HG02981 (cell line): ENCODE measurements around the gene PPP1R10.
A peak's percentile ranks its signal among the peaks of the same experiment; 100 is the strongest.

ENCODE experiments used
- ATAC-seq: cut with Tn5 transposase; IDR thresholded peaks from one replicate; pipeline ENCODE4 v1.9.1; 2021; ENCODE audit warnings: mild to moderate bottlenecking, moderate library complexity; ENCODE audit not compliant: unreplicated experiment

Gene PPP1R10

GRCh38 chr6:30557683-30557981, 59.4 kb downstream of the PPP1R10 start:
- ATAC-seq = no peak

DNA sequence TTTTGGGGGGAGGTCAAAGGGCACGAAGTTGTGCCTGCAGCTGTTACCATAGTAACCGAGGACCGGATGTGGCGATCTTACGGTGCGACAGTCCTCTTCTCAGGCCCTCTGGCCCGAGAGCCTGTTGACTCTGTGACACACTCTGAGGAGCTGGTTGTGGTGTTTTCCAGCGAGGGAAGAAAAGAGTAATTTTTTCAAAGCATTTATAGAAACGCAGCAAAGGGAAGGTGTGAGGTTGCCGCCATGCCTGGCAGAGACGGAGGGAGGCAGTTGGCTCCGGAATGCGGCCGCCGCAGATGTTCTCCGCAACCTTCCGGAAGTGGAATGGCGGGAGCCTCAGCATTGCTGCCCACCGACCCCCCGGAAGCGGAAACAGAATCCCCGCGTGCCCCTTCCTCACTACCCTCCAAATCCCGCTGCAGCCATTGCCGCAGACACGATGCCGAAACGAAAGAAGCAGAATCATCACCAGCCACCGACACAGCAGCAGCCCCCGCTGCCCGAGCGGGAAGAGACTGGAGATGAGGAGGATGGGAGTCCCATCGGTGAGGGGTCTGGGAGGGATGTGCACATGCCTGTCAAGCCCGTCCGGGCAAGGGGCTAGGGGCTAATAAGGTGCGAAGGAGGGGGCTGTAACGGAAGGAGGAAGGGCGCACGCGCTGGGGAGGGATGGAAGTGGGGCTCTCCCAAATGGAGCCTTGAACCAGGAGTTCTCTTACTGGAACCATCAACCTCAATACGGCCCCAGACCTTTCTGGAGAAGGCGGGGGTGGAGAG, 59.9 kb downstream of the PPP1R10 start, which contains the start of gene PRR3:
Gene PRR3 (plus strand): TSS at position 390 of the 777 bp plus-strand sequence. CDS start 50 bp downstream, at position 440.
- ATAC-seq = peak; percentile 49

- peak; percentile 75 for ATAC-seq
Observed at GRCh38 chr6:30556066-30556905, 60.8 kb downstream of the PPP1R10 start, which contains the start of gene GNL1. Gene GNL1 (minus strand): TSS chr6:30556489. CDS start chr6:30556203, 286 bp downstream.

DNA sequence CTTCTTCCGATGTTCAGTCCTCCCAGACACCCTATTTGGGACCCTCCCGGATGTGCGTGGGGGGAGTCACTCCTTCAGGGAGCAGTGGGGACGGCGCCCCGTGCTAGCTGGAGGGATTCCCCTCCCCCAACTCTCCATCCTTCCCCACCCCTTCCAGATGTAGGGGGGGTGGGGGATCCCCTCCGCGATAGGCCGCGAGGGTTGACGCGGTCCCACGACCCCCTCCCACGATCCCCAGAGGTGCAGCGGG, 61.3 kb downstream of the PPP1R10 start:
- ATAC-seq = no peak

- no peak for ATAC-seq
Observed at GRCh38 chr6:30554962-30555815, 61.9 kb downstream of the PPP1R10 start.

GRCh38 chr6:30554404-30554803, 62.6 kb downstream of the PPP1R10 start:
- no peak for ATAC-seq
